ENCODE results near the gene GRM7. TPM values are rescaled to one million over a fixed set of nuclear protein-coding genes. Genes with fewer than 3 reads are reported as not detected.

GRM7 gene
- polyA plus RNA-seq, 4 donors, result 1.9 to 2.2 (median 2.2) TPM

GRCh38 chr3:7106635-7107034 lies 245.7 kb downstream of the GRM7 start:
- DNase-seq (ENCODE audit: low read depth in 4 of 4, low spot score in 3 of 4), result no peak

DNA sequence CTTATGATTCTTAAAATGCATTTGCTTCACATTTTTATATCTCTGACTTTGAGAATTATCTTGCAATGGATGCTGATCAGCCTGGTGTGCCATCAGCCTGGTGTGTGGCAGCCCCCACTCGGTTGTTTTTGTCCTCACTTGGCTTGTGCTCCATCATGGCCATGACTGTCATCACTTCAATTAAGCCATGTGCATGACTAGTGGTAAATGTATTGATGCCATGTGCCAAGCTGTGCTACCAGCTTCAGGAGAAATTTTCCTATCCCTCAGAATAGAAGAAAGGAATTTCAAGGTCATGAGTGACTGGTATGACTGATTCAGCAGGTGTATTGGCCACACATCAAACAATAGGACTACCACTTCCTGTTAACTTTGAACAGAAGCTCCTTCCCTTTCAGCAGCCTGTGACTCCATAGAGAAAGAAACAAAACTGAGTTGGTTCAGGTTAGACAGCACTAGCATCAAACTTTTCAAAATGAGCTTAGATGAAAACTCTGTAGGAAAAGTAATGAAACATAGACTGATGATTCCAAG lies 251.7 kb downstream of the GRM7 start:
- DNase-seq (ENCODE audit: low read depth in 4 of 4, low spot score in 3 of 4), result no peak

GRCh38 chr3:7144697-7145308 lies 283.9 kb downstream of the GRM7 start:
- DNase-seq (ENCODE audit: low read depth in 4 of 4, low spot score in 3 of 4), result no peak

- DNase-seq (ENCODE audit: low read depth in 4 of 4, low spot score in 3 of 4), result no peak
These were observed 285.6 kb downstream of the GRM7 start for GRCh38 chr3:7146529-7146928.

GRCh38 chr3:7158516-7158915 lies 297.6 kb downstream of the GRM7 start:
- no peak for DNase-seq (ENCODE audit: low read depth in 4 of 4, low spot score in 3 of 4)

DNA sequence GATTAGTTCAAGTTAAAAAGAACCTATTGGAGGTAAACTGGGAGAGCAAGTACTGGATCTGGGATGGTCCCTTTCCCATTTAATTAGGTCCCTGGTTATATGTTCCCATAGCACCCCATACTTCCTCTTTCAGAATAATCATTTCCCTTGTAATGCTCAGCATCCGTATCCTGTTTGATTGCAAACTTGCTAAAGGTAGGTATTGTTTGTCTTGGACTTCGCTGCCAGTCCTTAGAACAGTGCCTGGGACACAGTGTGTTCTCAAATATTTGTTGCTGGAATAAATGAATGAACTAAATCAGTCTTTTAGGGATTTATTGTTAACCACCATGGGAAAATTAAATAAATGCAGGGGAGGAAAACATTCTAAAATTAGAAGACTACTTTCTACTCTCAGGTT lies 299.8 kb downstream of the GRM7 start:
- DNase-seq (ENCODE audit: low read depth in 4 of 4, low spot score in 3 of 4), result no peak

DNA sequence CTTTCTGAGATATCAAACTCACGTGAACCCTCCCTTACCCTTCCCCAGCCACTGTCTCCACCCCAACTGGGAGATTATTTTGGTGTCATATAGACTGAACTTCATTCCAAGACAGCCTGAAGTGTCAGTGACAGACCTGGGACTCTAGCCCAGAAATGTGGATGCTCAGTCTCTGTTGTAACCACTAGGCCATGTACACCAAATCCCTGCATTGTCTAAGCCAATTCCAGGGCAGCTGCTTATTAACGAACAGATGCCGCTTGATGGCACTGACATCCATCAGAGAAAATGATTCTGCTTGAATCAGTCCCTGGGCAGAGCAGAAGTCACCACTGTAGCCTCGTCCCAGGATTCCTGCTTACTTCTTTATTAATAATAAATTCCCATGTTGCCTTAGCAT lies 305.5 kb downstream of the GRM7 start:
- no peak for DNase-seq (ENCODE audit: low read depth in 4 of 4, low spot score in 3 of 4)

GRCh38 chr3:7171493-7171892 lies 310.6 kb downstream of the GRM7 start:
- DNase-seq (ENCODE audit: low read depth in 4 of 4, low spot score in 3 of 4), result no peak

GRCh38 chr3:7172996-7173395 lies 312.1 kb downstream of the GRM7 start:
- no peak for DNase-seq (ENCODE audit: low read depth in 4 of 4, low spot score in 3 of 4)

DNA sequence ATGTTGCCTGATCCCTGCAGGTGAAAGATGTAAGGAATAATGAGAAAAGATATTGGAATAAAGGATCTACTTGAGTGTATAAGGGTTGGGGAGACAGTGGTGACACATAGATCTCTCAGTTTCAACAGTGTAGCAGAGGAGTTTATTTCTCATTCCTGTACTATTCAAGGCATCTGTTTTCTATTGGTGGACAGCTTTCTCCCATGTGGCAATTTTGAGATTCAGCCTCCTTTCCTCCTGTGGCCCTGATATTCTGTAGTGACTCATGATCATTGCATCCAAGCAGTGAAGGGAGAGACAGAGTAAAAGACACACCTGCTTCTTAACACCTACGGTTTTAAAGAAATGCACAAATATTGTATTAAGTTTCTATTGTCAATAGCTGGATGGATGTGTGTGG lies 327.6 kb downstream of the GRM7 start:
- DNase-seq (ENCODE audit: low read depth in 4 of 4, low spot score in 3 of 4), result no peak

DNA sequence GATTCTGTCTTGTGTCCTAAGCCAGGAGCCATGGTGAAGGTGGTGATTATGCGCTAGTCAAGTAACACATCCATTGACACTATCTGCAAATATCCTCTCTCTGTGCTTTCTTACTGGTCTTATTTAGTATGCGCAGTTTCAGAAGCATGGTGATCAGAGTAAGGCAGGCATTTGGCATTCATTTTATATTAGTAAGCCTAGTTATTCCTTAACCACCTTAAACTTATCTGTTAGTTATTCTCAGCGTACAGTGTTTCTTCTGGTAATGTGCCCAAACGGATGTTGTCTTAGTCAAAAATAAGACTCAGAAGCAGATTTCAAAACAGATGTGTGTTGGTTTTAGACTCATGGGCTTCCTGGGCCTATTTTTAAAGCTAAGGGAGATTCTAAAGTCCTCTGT lies 329.2 kb downstream of the GRM7 start:
- DNase-seq (ENCODE audit: low read depth in 4 of 4, low spot score in 3 of 4), result no peak

DNA sequence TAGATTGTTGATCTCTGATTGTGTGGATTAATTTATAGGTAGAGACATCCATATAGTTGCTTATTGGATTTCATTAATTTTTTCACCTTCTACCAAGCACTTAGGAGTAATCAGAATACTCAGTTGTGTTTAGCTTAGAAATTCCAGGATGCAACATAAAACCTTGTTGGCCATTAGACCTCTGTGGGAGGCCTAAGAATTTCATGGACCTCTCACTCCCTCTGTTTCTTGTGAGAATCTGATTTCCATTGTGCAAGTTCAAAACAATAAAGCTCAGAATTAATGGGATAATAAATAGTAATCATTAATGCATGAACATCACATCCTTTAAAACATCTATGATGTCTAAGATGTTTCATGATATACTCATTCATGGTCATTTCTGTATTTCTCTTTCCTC lies 332.4 kb downstream of the GRM7 start:
- no peak for DNase-seq (ENCODE audit: low read depth in 4 of 4, low spot score in 3 of 4)

DNA sequence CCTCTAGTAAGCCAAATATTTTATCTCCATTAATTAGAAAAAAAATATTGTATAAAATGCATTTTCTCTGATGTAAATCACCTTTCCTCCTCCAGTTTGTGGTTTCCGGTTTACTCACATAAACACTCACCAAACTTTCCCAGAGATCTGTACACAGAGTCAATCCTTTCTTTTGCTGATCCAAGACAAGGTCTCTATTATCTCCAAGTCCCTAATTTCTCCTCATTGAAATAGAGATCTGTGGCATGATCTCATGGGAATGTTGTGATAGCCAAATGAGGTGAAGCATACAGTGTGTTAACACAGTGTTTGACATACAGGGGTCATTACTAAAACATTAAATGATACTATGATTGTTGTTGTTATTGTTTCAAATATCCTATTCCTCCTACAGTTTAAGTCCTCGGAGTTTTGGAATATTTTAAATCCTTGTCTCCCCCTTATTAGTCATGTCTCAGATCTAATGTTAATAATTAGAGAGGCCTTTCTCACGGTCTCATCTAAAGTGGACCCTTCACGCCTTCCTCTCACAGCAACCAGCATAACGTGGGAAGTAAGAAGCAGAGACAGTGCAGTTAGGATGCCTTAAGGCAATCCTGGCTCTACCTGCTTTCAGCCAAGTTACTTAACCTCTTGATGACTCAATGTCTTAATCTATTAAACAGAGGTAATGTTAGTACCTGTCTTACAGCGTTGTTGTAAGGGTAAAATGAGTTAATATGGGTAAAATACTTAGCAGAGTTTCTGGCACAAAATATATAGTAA lies 333.3 kb downstream of the GRM7 start:
- DNase-seq (ENCODE audit: low read depth in 4 of 4, low spot score in 3 of 4), result no peak

DNA sequence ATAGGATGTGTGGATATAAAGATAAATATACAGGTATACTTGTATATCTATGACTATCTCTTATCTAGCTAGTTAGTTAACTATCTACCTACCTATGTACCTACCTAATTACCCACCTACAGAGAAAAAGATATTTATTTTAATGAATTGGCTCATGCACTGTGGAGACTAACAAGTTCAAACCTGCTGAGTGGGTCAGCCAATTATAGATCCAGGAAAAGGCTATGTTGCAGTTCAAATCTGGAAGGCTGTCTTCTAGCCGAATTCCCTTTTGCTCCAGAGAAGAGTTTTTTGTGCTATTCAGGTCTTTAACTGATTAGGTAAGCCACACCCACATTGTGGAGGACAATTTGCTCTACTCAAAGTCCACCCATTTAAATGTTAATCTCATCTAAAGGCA lies 335.0 kb downstream of the GRM7 start:
- no peak for DNase-seq (ENCODE audit: low read depth in 4 of 4, low spot score in 3 of 4)

- no peak for DNase-seq (ENCODE audit: low read depth in 4 of 4, low spot score in 3 of 4)
These were observed 340.9 kb downstream of the GRM7 start for GRCh38 chr3:7201784-7202183.

GRCh38 chr3:7203969-7204847 lies 343.3 kb downstream of the GRM7 start:
- no peak for DNase-seq (ENCODE audit: low read depth in 4 of 4, low spot score in 3 of 4)

GRCh38 chr3:7204848-7205156 lies 343.9 kb downstream of the GRM7 start:
- no peak for DNase-seq (ENCODE audit: low read depth in 4 of 4, low spot score in 3 of 4)

DNA sequence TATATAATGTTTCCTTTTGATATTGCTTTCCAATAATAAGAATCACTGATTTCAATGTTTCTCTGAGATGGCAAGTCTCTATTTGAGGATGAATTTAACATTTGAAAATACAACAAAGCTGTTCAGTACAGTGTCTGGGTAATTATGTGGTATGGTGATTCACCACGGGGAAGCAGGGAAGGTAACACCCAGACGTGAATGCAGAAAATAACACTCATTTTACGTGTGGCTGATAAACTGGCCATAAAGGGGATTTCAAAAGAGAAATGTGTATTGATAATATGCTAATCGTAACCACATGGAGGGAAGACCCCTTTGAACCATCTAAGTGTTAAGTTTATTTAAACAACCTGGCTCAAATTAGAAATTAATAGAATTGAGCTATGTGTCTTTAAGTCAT lies 344.6 kb downstream of the GRM7 start:
- no peak for DNase-seq (ENCODE audit: low read depth in 4 of 4, low spot score in 3 of 4)

DNA sequence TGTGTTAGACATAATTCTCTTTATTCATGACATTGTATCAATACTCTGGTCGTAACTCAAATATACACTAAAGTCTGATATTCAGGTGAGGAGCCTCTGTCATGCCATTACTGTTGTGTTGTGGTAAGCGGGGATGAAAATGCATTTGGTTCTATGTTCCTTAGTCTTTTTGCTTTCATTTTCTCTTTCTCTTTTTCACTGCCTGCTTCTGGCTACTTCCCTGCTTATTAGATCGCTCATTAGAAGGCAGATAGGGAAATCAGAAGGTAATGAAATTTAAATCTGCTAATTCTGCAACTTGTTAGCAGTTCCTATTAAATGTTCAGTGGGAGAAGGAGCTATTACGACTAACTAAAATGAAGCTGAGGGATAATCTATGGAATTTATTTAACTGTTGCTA lies 345.0 kb downstream of the GRM7 start:
- DNase-seq (ENCODE audit: low read depth in 4 of 4, low spot score in 3 of 4), result no peak

DNA sequence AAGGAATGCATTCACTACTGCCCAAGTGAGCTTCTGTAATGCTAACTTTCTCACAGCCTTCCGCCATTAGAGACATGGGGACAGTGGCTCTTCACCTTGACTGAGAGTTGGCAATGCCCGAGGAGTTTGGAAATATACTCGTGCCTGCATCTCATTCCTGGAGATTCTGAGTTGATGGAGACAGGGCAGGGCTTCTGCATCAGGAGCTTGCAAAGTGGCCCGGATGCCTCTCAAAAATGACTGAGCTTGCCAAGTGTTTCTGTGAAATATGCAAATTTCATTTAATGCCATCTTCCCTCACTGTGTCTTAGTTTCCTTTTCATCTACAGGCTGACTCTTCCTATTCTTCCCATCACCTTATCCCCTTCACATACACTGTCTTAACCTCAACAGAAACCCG lies 346.2 kb downstream of the GRM7 start:
- no peak for DNase-seq (ENCODE audit: low read depth in 4 of 4, low spot score in 3 of 4)

DNA sequence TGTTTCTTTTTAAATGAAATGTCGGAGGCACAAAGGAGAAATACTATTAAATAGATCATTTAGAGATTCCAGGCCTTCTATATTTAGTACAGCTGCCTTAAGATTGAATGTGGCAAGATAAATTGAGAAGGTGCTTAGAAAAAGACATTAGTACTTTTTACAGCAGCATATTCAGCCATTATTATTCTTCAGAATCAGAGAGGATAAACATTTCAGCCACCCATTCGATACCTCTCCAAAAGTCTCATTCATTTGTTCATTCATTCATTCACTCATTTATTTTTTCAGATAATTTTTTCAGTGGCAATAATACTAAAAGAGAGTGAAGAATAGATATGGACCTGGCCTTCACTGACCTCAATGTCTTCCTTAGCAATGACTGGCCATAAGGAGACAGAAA lies 347.0 kb downstream of the GRM7 start:
- DNase-seq (ENCODE audit: low read depth in 4 of 4, low spot score in 3 of 4), result no peak

DNA sequence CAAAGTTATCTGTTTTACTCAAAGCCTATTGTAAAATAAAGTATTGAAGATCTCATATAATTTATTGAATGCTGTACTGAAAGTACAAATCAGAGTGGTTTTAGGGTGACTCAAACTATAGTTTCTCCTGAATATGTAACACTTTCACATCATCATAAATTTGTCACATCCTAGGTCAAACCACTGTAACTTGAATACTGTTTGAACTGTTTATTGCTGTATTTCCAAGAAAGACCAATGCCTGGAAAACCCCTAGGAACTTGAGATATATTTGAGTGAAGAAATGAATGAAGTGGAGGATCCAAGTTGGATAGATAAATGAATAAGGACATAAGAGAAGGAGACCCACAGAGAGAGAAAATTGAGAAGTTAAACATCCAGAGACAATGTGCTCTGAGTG lies 348.2 kb downstream of the GRM7 start:
- no peak for DNase-seq (ENCODE audit: low read depth in 4 of 4, low spot score in 3 of 4)

Measured in left renal pelvis (tissue), 4 donors.